Prostate gland (tissue), 2 donors: ENCODE results near the gene ENDOV.
A peak's percentile ranks its signal among the peaks of the same experiment; 100 is the strongest.

Experiments
- POLR2AphosphoS5 ChIP-seq: sonication (generic); formaldehyde crosslinking; IDR thresholded peaks from one replicate; pipeline ENCODE4 v1.6.1; 2017; ENCODE audit warnings: antibody characterized with exemption
- TF ChIP-seq, protein P1 (sequence below), 4 experiments: fragments of 200-600 bp in 2 of 4; fragments of 450-650 bp in 2 of 4; sonication (generic) in 2 of 4; IDR thresholded peaks; 1 replicate in 3 of 4; 2 replicates in 1 of 4; pipeline ENCODE4 v1.5.1; 2016 to 2019; ENCODE audit warnings: antibody characterized with exemption in 4 of 4, mild to moderate bottlenecking in 2 of 4, moderate library complexity in 2 of 4

DNA sequence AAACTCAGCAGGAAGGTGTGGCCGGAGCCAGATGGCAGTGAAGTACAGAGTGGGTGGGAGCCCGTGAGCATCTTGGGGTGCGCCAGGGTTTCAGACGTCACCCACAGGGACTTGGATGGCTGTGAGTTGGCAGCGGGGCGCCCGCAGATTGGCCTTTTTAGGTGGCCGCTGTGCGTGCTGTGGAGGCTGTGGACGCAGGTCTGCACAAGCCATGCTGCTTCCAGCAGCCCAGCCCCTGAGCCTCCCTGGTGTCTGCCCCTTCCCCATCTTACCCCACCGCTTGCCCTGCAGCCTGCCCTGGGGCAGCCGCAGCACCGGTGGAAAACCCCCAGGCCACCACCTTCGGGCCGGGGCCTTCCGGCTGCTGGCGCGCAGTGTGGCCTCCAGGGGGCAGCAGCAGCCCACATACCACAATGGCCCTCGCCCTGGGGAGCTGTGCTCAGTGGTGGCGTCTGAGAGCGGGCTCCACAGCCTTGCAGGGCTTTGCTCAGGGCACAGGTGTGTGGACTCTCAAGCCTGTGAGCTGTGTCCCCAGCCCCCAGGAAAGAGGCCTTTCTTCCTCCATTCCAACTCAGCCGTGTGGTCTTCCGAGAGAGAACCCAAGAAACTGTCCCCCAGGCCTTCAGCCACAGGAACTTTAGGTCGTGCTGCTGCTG lies 11.8 kb downstream of the ENDOV start:
- TF ChIP-seq, protein P1, sequence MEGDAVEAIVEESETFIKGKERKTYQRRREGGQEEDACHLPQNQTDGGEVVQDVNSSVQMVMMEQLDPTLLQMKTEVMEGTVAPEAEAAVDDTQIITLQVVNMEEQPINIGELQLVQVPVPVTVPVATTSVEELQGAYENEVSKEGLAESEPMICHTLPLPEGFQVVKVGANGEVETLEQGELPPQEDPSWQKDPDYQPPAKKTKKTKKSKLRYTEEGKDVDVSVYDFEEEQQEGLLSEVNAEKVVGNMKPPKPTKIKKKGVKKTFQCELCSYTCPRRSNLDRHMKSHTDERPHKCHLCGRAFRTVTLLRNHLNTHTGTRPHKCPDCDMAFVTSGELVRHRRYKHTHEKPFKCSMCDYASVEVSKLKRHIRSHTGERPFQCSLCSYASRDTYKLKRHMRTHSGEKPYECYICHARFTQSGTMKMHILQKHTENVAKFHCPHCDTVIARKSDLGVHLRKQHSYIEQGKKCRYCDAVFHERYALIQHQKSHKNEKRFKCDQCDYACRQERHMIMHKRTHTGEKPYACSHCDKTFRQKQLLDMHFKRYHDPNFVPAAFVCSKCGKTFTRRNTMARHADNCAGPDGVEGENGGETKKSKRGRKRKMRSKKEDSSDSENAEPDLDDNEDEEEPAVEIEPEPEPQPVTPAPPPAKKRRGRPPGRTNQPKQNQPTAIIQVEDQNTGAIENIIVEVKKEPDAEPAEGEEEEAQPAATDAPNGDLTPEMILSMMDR (IDR thresholded peaks at IDR 0.05), result peak; percentile 91 to 98 (median 96)
- TF ChIP-seq POLR2AphosphoS5, result peak; percentile 35
